GM12878 (cell line): ENCODE results near the gene COX6B1.

Experiments used
- CTCF ChIP-seq, 3 experiments: IDR thresholded peaks in 2 of 3; conservative IDR thresholded peaks in 1 of 3; 2 replicates each; pipeline ENCODE4 v1.5.1; 2011; ENCODE audit warnings: low read depth in 3 of 3, low read length in 3 of 3, mild to moderate bottlenecking in 3 of 3, control low read depth in 2 of 3, moderate library complexity in 2 of 3, inconsistent platforms in 1 of 3, mixed read lengths in 1 of 3; ENCODE audit not compliant: control insufficient read depth in 2 of 3, insufficient read depth in 1 of 3; ENCODE audit errors: extremely low read depth in 1 of 3
- HDAC2 ChIP-seq: fragments of 200-600 bp; sonication (generic); IDR thresholded peaks from 2 replicates; pipeline ENCODE4 v1.6.1; 2017
- KAT2A ChIP-seq: conservative IDR thresholded peaks from 2 replicates; pipeline ENCODE4 v1.6.1; 2011; ENCODE audit warnings: low read depth, low read length; ENCODE audit not compliant: control insufficient read depth
- POLR2A ChIP-seq: IDR thresholded peaks from 2 replicates; pipeline ENCODE4 v1.6.1; 2011; ENCODE audit warnings: low read depth, mild to moderate bottlenecking, low read length
- POLR2AphosphoS5 ChIP-seq: IDR thresholded peaks from 2 replicates; pipeline ENCODE4 v1.6.1; 2011; ENCODE audit warnings: mild to moderate bottlenecking, low read length, inconsistent platforms
- TAF1 ChIP-seq: IDR thresholded peaks from 2 replicates; pipeline ENCODE4 v1.6.1; 2011; ENCODE audit warnings: mild to moderate bottlenecking, low read depth, low read length, borderline replicate concordance
- TCF12 ChIP-seq: IDR thresholded peaks from 2 replicates; pipeline ENCODE4 v1.6.1; 2011; ENCODE audit warnings: low read depth, mild to moderate bottlenecking, low read length
- ZNF384 ChIP-seq: IDR thresholded peaks from 2 replicates; pipeline ENCODE4 v1.6.1; 2012; ENCODE audit warnings: low read depth, mild to moderate bottlenecking, low read length, improper control_type of control experiment, borderline replicate concordance
- TF ChIP-seq, protein P1 (sequence below): fragments of 450-650 bp; IDR thresholded peaks from 2 replicates; pipeline ENCODE4 v1.6.1; 2017; ENCODE audit warnings: mild to moderate bottlenecking

- no peak for TF ChIP-seq TAF1
- TF ChIP-seq TCF12 = no peak
- no peak for TF ChIP-seq CTCF (IDR thresholded peaks at IDR 0.05 in 2 of 3, conservative IDR thresholded peaks at IDR 0.05 in 1 of 3; ENCODE audit: control insufficient read depth in 2 of 3, extremely low read depth in 1 of 3, insufficient read depth in 1 of 3, low read depth in 3 of 3, low read length in 3 of 3)
- TF ChIP-seq POLR2A = no peak
- TF ChIP-seq POLR2AphosphoS5 = no peak
- no peak for TF ChIP-seq HDAC2
- no peak for TF ChIP-seq KAT2A
- TF ChIP-seq ZNF384 = no peak
- TF ChIP-seq, protein P1, sequence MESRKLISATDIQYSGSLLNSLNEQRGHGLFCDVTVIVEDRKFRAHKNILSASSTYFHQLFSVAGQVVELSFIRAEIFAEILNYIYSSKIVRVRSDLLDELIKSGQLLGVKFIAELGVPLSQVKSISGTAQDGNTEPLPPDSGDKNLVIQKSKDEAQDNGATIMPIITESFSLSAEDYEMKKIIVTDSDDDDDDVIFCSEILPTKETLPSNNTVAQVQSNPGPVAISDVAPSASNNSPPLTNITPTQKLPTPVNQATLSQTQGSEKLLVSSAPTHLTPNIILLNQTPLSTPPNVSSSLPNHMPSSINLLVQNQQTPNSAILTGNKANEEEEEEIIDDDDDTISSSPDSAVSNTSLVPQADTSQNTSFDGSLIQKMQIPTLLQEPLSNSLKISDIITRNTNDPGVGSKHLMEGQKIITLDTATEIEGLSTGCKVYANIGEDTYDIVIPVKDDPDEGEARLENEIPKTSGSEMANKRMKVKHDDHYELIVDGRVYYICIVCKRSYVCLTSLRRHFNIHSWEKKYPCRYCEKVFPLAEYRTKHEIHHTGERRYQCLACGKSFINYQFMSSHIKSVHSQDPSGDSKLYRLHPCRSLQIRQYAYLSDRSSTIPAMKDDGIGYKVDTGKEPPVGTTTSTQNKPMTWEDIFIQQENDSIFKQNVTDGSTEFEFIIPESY = no peak
Measured at GRCh38 chr19:35671818-35672217, 23.7 kb downstream of the COX6B1 start.
